B cell (primary cell): ENCODE results near the gene HOXD1. TPM values are rescaled to one million over a fixed set of nuclear protein-coding genes. Genes with fewer than 3 reads are reported as not detected.

Source experiments
- ATAC-seq: fragments of 200-7000 bp; cut with Tn5 transposase; one replicate; pipeline ENCODE4 v1.10.0; 2021; ENCODE audit warnings: low read depth, mild to moderate bottlenecking, moderate number of reproducible peaks, moderate library complexity
- CTCF ChIA-PET: fragments of 350-600 bp; sonication (Branson Sonifier 250); formaldehyde crosslinking; loops from one replicate; lab custom pipeline; 2021; ENCODE audit warnings: antibody characterized with exemption, inconsistent platforms; lab: Charles Lee
- POLR2A ChIA-PET: fragments of 350-600 bp; sonication (Branson Sonifier 250); formaldehyde crosslinking; loops from one replicate; lab custom pipeline; 2021; ENCODE audit warnings: antibody characterized with exemption; lab: Charles Lee
- DNase-seq: peaks from one replicate; pipeline ENCODE4 v3.0.0; 2013
- H2AFZ ChIP-seq: 2 replicates; pipeline ENCODE4 v1.6.1; 2012; ENCODE audit warnings: mild to moderate bottlenecking, low read depth, low read length; ENCODE audit not compliant: insufficient read depth, poor library complexity, severe bottlenecking
- H3K27ac ChIP-seq, 2 donors: 1 replicate in 1 of 2; 2 replicates in 1 of 2; pipeline ENCODE4 v1.5.1; 2012 to 2013; ENCODE audit warnings: low read length in 2 of 2, mild to moderate bottlenecking in 2 of 2, moderate library complexity in 1 of 2
- H3K27me3 ChIP-seq, 4 experiments: fragments of 200-600 bp in 1 of 4; sonication (generic) in 1 of 4; replicated peaks in 1 of 4; 1 replicate in 2 of 4; 2 replicates in 2 of 4; pipeline versions ENCODE4 v1.6.1 to v1.7.0; 2013 to 2016; ENCODE audit warnings: low read length in 3 of 4, mild to moderate bottlenecking in 2 of 4, mixed read lengths in 1 of 4, moderate library complexity in 1 of 4; ENCODE audit not compliant: insufficient read depth in 4 of 4, control insufficient read depth in 3 of 4; ENCODE audit errors: control extremely low read depth in 1 of 4
- H3K36me3 ChIP-seq, 2 experiments: replicated peaks in 1 of 2; 1 replicate in 1 of 2; 2 replicates in 1 of 2; pipeline versions ENCODE4 v1.6.1 to v1.7.1; 2013; ENCODE audit warnings: low read length in 1 of 2; ENCODE audit not compliant: insufficient read depth in 2 of 2, control insufficient read depth in 1 of 2; ENCODE audit errors: control extremely low read depth in 1 of 2, extremely low read depth in 1 of 2
- H3K4me1 ChIP-seq, 2 donors: fragments of 200-600 bp in 1 of 2; sonication (generic) in 1 of 2; 1 replicate in 1 of 2; 2 replicates in 1 of 2; pipeline versions ENCODE4 v1.5.1 to v1.6.1; 2013 to 2017; ENCODE audit warnings: low read length in 2 of 2; ENCODE audit not compliant: control insufficient read depth in 2 of 2, insufficient read depth in 2 of 2
- H3K4me2 ChIP-seq: replicated peaks from 2 replicates; pipeline ENCODE3; 2012; ENCODE audit warnings: mild to moderate bottlenecking, low read depth, low read length; ENCODE audit not compliant: poor library complexity, severe bottlenecking
- H3K4me3 ChIP-seq, 5 experiments: fragments of 200-600 bp in 1 of 5; sonication (generic) in 1 of 5; 1 replicate in 3 of 5; 2 replicates in 2 of 5; pipeline versions ENCODE4 v1.5.1 to v1.7.0; 2011 to 2016; ENCODE audit warnings: low read length in 4 of 5, mild to moderate bottlenecking in 4 of 5, low read depth in 2 of 5, control low read depth in 1 of 5, moderate library complexity in 1 of 5; ENCODE audit not compliant: insufficient read depth in 1 of 5; ENCODE audit errors: control extremely low read depth in 1 of 5, extremely low read depth in 1 of 5
- H3K79me2 ChIP-seq: fragments of 200-600 bp; sonication (generic); one replicate; pipeline ENCODE4 v1.6.0; 2016; ENCODE audit warnings: low read length; ENCODE audit not compliant: control insufficient read depth, insufficient read depth
- H3K9ac ChIP-seq: fragments of 200-600 bp; sonication (generic); 2 replicates; pipeline ENCODE4 v1.6.1; 2017; ENCODE audit warnings: mild to moderate bottlenecking, low read length, moderate library complexity
- H3K9me3 ChIP-seq, 3 donors: one replicate each; pipeline versions ENCODE4 v1.6.1 to v1.7.1; 2013; ENCODE audit warnings: low read length in 2 of 3; ENCODE audit not compliant: control insufficient read depth in 2 of 3, insufficient read depth in 1 of 3; ENCODE audit errors: control extremely low read depth in 1 of 3
- H4K20me1 ChIP-seq: 2 replicates; pipeline ENCODE4 v1.6.0; 2012; ENCODE audit warnings: mild to moderate bottlenecking, low read length; ENCODE audit not compliant: insufficient read depth, control insufficient read depth, poor library complexity, severe bottlenecking
- H3K27ac Mint-ChIP-seq: one replicate; pipeline ENCODE4 v1.8.0; 2021; ENCODE audit warnings: mixed read lengths
- H3K27me3 Mint-ChIP-seq: one replicate; pipeline ENCODE4 v1.8.0; 2021; ENCODE audit warnings: mixed read lengths
- H3K4me1 Mint-ChIP-seq: one replicate; pipeline ENCODE4 v1.8.0; 2021; ENCODE audit warnings: mixed read lengths
- H3K4me3 Mint-ChIP-seq: one replicate; pipeline ENCODE4 v1.8.0; 2021; ENCODE audit warnings: mixed read lengths
- H3K9me3 Mint-ChIP-seq: one replicate; pipeline ENCODE4 v1.8.0; 2022; ENCODE audit warnings: mixed read lengths; ENCODE audit not compliant: insufficient read depth
- CTCF ChIP-seq: fragments of 200-600 bp; IDR thresholded peaks from one replicate; pipeline ENCODE4 v1.8.0; 2022; ENCODE audit warnings: antibody characterized with exemption, mild to moderate bottlenecking
- EZH2 ChIP-seq: IDR thresholded peaks from 2 replicates; pipeline ENCODE4 v1.6.1; 2012; ENCODE audit warnings: borderline replicate concordance, low read depth, mild to moderate bottlenecking, moderate library complexity, low read length; ENCODE audit not compliant: insufficient read depth, poor library complexity, severe bottlenecking
- WGBS: methylation state at CpG from one replicate; pipeline ENCODE4 v1.1.5; 2013; ENCODE audit warnings: missing lambda C conversion rate; ENCODE audit not compliant: insufficient coverage; 5-methylcytosine and 5-hydroxymethylcytosine counted together
- intact Hi-C: fragments of 100-400 bp; cut with micrococcal nuclease; formaldehyde crosslinking; loops from one replicate; pipeline ENCODE4 v1.10.0; 2022
- polyA plus RNA-seq: library from polyadenylated mRNA; depleted of rRNA; stranded (reverse); fragments of >200 nt; gene quantifications from 2 replicates; pipeline ENCODE4 v1.2.3, GENCODE V29; 2012
- total RNA-seq, 2 donors: library from RNA; stranded (reverse); fragments of 120-200 nt in 1 of 2; gene quantifications; 1 replicate in 1 of 2; 2 replicates in 1 of 2; pipeline versions ENCODE4 v1.2.3 to v1.2.4, GENCODE V29; 2013 to 2022

Gene HOXD1
- total and polyA plus RNA-seq, 2 donors (not counting 1 experiment from before 2014, with no cell fraction given): not detected

DNA sequence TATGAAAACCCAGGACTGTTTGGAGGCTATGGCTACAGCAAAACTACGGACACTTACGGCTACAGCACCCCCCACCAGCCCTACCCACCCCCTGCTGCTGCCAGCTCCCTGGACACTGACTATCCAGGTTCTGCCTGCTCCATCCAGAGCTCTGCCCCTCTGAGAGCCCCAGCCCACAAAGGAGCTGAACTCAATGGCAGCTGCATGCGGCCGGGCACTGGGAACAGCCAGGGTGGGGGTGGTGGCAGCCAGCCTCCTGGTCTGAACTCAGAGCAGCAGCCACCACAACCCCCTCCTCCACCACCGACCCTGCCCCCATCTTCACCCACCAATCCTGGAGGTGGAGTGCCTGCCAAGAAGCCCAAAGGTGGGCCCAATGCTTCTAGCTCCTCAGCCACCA is 19.3 kb upstream of the HOXD1 start:
- H2AFZ ChIP-seq: no peak overlapping the region
- no peak overlapping the region for H3K9ac ChIP-seq
- Mint-ChIP-seq H3K9me3 (no peaks in the 10 kb centered on the region), H3K4me3 (no peak overlapping the region), H3K4me1 (peaks cover 6% of the 10 kb centered on the region), H3K27ac (no peak overlapping the region), H3K27me3 (peaks cover 75% of the 10 kb centered on the region)
- DNase-seq (no peak), ATAC-seq (no peak)
- intact Hi-C loops: no loop called here
- no peaks in the 10 kb centered on the region for H3K79me2 ChIP-seq
- H3K9me3 ChIP-seq: peaks cover 0 to 37% (median 0%) of the 10 kb centered on the region in 3 donors
- peaks cover 4 to 11% of the 10 kb centered on the region in 2 donors for H3K4me1 ChIP-seq
- WGBS: 78% methylated on average over 5 of the region's 5 CpGs
- peaks cover 0 to 71% (median 55%) of the 10 kb centered on the region in 4 experiments for H3K27me3 ChIP-seq
- no peaks in the 10 kb centered on the region for H4K20me1 ChIP-seq
- H3K4me3 ChIP-seq: no peak overlapping the region
- no peak overlapping the region for H3K27ac ChIP-seq
- ChIA-PET POLR2A (no interaction called here), CTCF (no interaction called here)
- no peak for TF ChIP-seq CTCF
- TF ChIP-seq EZH2: no peak
- no peak overlapping the region for H3K4me2 ChIP-seq
- no peaks in the 10 kb centered on the region for H3K36me3 ChIP-seq

GRCh38 chr2:176169711-176170110 is 18.8 kb upstream of the HOXD1 start:
- Mint-ChIP-seq H3K4me1 (peaks cover 5% of the 10 kb centered on the region), H3K4me3 (no peak overlapping the region), H3K27ac (no peak overlapping the region), H3K27me3 (peaks cover 74% of the 10 kb centered on the region), H3K9me3 (no peaks in the 10 kb centered on the region)
- H3K27me3 ChIP-seq: peaks cover 0 to 71% (median 53%) of the 10 kb centered on the region in 4 experiments
- CTCF ChIA-PET: no interaction called here
- intact Hi-C loops: no loop called here
- peaks cover 0 to 32% (median 0%) of the 10 kb centered on the region in 3 donors for H3K9me3 ChIP-seq
- H3K36me3 ChIP-seq: no peaks in the 10 kb centered on the region
- no peaks in the 10 kb centered on the region for H3K79me2 ChIP-seq
- TF ChIP-seq EZH2: no peak
- no peak for TF ChIP-seq CTCF
- WGBS: no CpG with 5 or more reads among the region's 2 CpGs
- H4K20me1 ChIP-seq: no peaks in the 10 kb centered on the region
- DNase-seq (no peak), ATAC-seq (no peak)
- POLR2A ChIA-PET: no interaction called here
- H3K4me1 ChIP-seq: peaks cover 0 to 9% of the 10 kb centered on the region in 2 donors
- no peak overlapping the region for H2AFZ ChIP-seq
- H3K4me3 ChIP-seq: no peak overlapping the region
- H3K4me2 ChIP-seq: no peak overlapping the region
- H3K27ac ChIP-seq: no peak overlapping the region
- no peak overlapping the region for H3K9ac ChIP-seq
